HepG2 (cell line): ENCODE measurements around the gene FSCN2. TPM values are rescaled to one million over a fixed set of nuclear protein-coding genes. Genes with fewer than 3 reads are reported as not detected.

Source experiments
- AGO1 ChIP-seq: fragments of 200-400 bp; formaldehyde crosslinking; IDR thresholded peaks from 2 replicates; pipeline ENCODE4 v1.6.1; 2017; ENCODE audit warnings: mild to moderate bottlenecking, low read depth, low read length, moderate library complexity; ENCODE audit not compliant: poor library complexity, severe bottlenecking
- PITX1 ChIP-seq: sonication (generic); formaldehyde crosslinking; IDR thresholded peaks from 2 replicates; pipeline ENCODE4 v1.5.1; 2020; ENCODE audit warnings: mild to moderate bottlenecking, missing genetic modification reagents
- SOX13 ChIP-seq, 3 experiments: fragments of 450-650 bp in 1 of 3; sonication (generic) in 1 of 3; formaldehyde crosslinking in 1 of 3; IDR thresholded peaks in 2 of 3; conservative IDR thresholded peaks in 1 of 3; 2 replicates each; pipeline versions ENCODE4 v1.5.0 to v1.6.1; 2016 to 2020; ENCODE audit warnings: antibody characterized with exemption in 1 of 3, mild to moderate bottlenecking in 1 of 3, missing compliant biosample characterization in 1 of 3, missing genetic modification reagents in 1 of 3, moderate library complexity in 1 of 3
- TEAD2 ChIP-seq: sonication (generic); formaldehyde crosslinking; IDR thresholded peaks from 2 replicates; pipeline ENCODE4 v1.9.0; 2021; ENCODE audit warnings: missing genetic modification reagents
- ZBTB7B ChIP-seq: sonication (generic); formaldehyde crosslinking; IDR thresholded peaks from 2 replicates; pipeline ENCODE4 v1.4.0; 2020; ENCODE audit warnings: missing genetic modification reagents
- ZFP90 ChIP-seq: sonication (generic); formaldehyde crosslinking; IDR thresholded peaks from 2 replicates; pipeline ENCODE4 v1.8.0; 2022; ENCODE audit warnings: missing genetic modification reagents, mild to moderate bottlenecking, inconsistent platforms, borderline replicate concordance
- ZNF441 ChIP-seq: sonication (generic); formaldehyde crosslinking; IDR thresholded peaks from 2 replicates; pipeline ENCODE4 v1.7.0; 2021; ENCODE audit warnings: missing genetic modification reagents, borderline replicate concordance
- ZNF720 ChIP-seq: sonication (generic); formaldehyde crosslinking; IDR thresholded peaks from 2 replicates; pipeline ENCODE4 v1.4.0; 2020; ENCODE audit warnings: missing genetic modification reagents
- ZSCAN30 ChIP-seq: sonication (generic); formaldehyde crosslinking; IDR thresholded peaks from 2 replicates; pipeline ENCODE4 v1.5.0; 2020; ENCODE audit warnings: mild to moderate bottlenecking, missing genetic modification reagents
- polyA plus RNA-seq, 8 experiments: library from polyadenylated mRNA; depleted of rRNA in 3 of 8; stranded (reverse) in 7 of 8; unstranded in 1 of 8; fragments of >200 nt; fragmentation: Illumina TruSeq in 4 of 8; extraction: Trizol in 4 of 8; gene quantifications; 2 replicates each; pipeline versions ENCODE4 v1.2.1 to v1.2.3, GENCODE V29; 2011 to 2016; ENCODE audit warnings: low read depth in 4 of 8, missing spikeins in 1 of 8, mixed read lengths in 1 of 8; ENCODE audit not compliant: insufficient read depth in 1 of 8
- total RNA-seq, 5 experiments: library from RNA; depleted of rRNA; stranded (reverse); fragments of >200 nt; fragmentation: Illumina TruSeq; extraction: Trizol; gene quantifications; 2 replicates each; pipeline ENCODE4 v1.2.3, GENCODE V29; 2016; ENCODE audit warnings: low read depth in 1 of 5
- TF ChIP-seq, protein P1 (sequence below): sonication (generic); formaldehyde crosslinking; IDR thresholded peaks from 2 replicates; pipeline ENCODE4 v1.5.0; 2020; ENCODE audit warnings: mild to moderate bottlenecking, missing genetic modification reagents, borderline replicate concordance
- TF ChIP-seq, protein P2 (sequence below): sonication (generic); formaldehyde crosslinking; IDR thresholded peaks from 2 replicates; pipeline ENCODE4 v1.4.0; 2020; ENCODE audit warnings: missing genetic modification reagents; ENCODE audit errors: not compliant biosample characterization
- TF ChIP-seq, protein P3 (sequence below), 2 experiments: sonication (generic) in 1 of 2; formaldehyde crosslinking in 1 of 2; IDR thresholded peaks; 2 replicates each; pipeline versions ENCODE4 v1.5.1 to v1.6.1; 2011 to 2020; ENCODE audit warnings: borderline replicate concordance in 1 of 2, low read depth in 1 of 2, low read length in 1 of 2, mild to moderate bottlenecking in 1 of 2, missing genetic modification reagents in 1 of 2, moderate library complexity in 1 of 2
- TF ChIP-seq, protein P4 (sequence below): sonication (generic); formaldehyde crosslinking; IDR thresholded peaks from 2 replicates; pipeline ENCODE4 v1.5.1; 2020; ENCODE audit warnings: missing genetic modification reagents, mild to moderate bottlenecking, borderline replicate concordance
- TF ChIP-seq, protein P5 (sequence below): sonication (generic); formaldehyde crosslinking; IDR thresholded peaks from 2 replicates; pipeline ENCODE4 v1.4.0; 2020; ENCODE audit warnings: missing genetic modification reagents, mild to moderate bottlenecking, borderline replicate concordance

FSCN2 gene
- total and polyA plus RNA-seq, 2 of the 13 experiments (the other 11 are each of a cell fraction or from before 2014, with no cell fraction given): 0.09 TPM; not detected in 1

DNA sequence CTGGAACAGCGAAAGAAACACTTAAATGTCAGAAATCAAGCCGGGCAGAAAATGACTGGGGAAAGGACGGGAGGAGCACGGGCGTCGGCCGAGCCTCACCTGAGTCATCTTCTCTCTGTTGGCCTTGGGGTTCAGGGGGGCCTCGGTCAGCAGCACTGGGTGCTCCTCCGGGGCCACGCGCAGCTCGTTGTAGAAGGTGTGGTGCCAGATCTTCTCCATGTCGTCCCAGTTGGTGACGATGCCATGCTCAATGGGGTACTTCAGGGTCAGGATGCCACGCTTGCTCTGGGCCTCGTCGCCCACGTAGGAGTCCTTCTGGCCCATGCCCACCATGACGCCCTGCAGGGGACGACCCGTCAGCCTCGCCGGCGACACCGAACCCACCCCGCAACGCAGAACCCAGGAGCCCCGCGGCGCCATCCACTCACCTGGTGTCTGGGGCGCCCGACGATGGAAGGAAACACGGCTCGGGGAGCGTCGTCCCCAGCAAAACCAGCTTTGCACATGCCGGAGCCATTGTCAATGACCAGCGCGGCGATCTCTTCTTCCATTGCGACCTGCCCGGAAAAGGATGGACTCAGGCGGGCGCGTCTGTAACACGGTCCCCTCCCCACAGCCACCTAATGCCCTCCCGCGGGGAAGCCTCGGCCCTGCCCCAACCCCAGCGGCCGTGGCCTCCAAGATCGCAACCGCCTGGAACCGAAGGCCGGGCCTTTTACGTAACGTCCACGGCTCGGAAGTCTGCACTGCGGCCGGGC is 16.2 kb upstream of the FSCN2 start (continued):
- TF ChIP-seq, protein P1, sequence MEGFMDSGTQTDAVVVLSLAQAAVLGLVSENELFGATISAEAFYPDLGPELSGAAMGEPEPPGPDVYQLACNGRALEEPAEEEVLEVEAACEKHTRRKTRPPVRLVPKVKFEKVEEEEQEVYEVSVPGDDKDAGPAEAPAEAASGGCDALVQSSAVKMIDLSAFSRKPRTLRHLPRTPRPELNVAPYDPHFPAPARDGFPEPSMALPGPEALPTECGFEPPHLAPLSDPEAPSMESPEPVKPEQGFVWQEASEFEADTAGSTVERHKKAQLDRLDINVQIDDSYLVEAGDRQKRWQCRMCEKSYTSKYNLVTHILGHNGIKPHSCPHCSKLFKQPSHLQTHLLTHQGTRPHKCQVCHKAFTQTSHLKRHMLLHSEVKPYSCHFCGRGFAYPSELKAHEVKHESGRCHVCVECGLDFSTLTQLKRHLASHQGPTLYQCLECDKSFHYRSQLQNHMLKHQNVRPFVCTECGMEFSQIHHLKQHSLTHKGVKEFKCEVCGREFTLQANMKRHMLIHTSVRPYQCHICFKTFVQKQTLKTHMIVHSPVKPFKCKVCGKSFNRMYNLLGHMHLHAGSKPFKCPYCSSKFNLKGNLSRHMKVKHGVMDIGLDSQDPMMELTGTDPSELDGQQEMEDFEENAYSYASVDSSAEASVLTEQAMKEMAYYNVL: 0 out of 2 replicates have a peak, but pooled peaks have one; percentile 46
- no peak for TF ChIP-seq ZSCAN30
- TF ChIP-seq ZNF441 (CRISPR knock-in tag): no peak
- no peak for TF ChIP-seq ZNF720
- no peak for TF ChIP-seq SOX13 (IDR thresholded peaks at IDR 0.05)
- no peak for TF ChIP-seq SOX13 (CRISPR knock-in tag; conservative IDR thresholded peaks at IDR 0.05 in 1 of 2, IDR thresholded peaks at IDR 0.05 in 1 of 2)
- no peak for TF ChIP-seq ZBTB7B (CRISPR knock-in tag)
- TF ChIP-seq, protein P2, sequence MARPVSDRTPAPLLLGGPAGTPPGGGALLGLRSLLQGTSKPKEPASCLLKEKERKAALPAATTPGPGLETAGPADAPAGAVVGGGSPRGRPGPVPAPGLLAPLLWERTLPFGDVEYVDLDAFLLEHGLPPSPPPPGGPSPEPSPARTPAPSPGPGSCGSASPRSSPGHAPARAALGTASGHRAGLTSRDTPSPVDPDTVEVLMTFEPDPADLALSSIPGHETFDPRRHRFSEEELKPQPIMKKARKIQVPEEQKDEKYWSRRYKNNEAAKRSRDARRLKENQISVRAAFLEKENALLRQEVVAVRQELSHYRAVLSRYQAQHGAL (CRISPR knock-in tag): peak; percentile 11
- TF ChIP-seq, protein P3, sequence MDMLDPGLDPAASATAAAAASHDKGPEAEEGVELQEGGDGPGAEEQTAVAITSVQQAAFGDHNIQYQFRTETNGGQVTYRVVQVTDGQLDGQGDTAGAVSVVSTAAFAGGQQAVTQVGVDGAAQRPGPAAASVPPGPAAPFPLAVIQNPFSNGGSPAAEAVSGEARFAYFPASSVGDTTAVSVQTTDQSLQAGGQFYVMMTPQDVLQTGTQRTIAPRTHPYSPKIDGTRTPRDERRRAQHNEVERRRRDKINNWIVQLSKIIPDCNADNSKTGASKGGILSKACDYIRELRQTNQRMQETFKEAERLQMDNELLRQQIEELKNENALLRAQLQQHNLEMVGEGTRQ (IDR thresholded peaks at IDR 0.05; ENCODE audit: low read depth, low read length): no peak
- TF ChIP-seq, protein P3 (CRISPR knock-in tag; IDR thresholded peaks at IDR 0.05; ENCODE audit: borderline replicate concordance): no peak
- no peak; the same call in 1 of the 2 replicates for TF ChIP-seq PITX1 (CRISPR knock-in tag)
- no peak for TF ChIP-seq TEAD2 (CRISPR knock-in tag)
- TF ChIP-seq, protein P4, sequence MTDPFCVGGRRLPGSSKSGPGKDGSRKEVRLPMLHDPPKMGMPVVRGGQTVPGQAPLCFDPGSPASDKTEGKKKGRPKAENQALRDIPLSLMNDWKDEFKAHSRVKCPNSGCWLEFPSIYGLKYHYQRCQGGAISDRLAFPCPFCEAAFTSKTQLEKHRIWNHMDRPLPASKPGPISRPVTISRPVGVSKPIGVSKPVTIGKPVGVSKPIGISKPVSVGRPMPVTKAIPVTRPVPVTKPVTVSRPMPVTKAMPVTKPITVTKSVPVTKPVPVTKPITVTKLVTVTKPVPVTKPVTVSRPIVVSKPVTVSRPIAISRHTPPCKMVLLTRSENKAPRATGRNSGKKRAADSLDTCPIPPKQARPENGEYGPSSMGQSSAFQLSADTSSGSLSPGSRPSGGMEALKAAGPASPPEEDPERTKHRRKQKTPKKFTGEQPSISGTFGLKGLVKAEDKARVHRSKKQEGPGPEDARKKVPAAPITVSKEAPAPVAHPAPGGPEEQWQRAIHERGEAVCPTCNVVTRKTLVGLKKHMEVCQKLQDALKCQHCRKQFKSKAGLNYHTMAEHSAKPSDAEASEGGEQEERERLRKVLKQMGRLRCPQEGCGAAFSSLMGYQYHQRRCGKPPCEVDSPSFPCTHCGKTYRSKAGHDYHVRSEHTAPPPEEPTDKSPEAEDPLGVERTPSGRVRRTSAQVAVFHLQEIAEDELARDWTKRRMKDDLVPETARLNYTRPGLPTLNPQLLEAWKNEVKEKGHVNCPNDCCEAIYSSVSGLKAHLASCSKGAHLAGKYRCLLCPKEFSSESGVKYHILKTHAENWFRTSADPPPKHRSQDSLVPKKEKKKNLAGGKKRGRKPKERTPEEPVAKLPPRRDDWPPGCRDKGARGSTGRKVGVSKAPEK (CRISPR knock-in tag): peak; percentile 48; the same call in 1 of the 2 replicates
- TF ChIP-seq, protein P5, sequence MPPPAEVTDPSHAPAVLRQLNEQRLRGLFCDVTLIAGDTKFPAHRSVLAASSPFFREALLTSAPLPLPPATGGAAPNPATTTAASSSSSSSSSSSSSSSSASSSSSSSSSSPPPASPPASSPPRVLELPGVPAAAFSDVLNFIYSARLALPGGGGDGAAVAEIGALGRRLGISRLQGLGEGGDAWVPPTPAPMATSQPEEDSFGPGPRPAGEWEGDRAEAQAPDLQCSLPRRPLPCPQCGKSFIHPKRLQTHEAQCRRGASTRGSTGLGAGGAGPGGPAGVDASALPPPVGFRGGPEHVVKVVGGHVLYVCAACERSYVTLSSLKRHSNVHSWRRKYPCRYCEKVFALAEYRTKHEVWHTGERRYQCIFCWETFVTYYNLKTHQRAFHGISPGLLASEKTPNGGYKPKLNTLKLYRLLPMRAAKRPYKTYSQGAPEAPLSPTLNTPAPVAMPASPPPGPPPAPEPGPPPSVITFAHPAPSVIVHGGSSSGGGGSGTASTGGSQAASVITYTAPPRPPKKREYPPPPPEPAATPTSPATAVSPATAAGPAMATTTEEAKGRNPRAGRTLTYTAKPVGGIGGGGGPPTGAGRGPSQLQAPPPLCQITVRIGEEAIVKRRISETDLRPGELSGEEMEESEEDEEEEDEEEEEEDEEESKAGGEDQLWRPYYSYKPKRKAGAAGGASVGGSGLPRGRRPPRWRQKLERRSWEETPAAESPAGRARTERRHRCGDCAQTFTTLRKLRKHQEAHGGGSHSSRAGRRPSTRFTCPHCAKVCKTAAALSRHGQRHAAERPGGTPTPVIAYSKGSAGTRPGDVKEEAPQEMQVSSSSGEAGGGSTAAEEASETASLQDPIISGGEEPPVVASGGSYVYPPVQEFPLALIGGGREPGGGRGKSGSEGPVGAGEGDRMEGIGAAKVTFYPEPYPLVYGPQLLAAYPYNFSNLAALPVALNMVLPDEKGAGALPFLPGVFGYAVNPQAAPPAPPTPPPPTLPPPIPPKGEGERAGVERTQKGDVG (CRISPR knock-in tag): no peak; the same call in 1 of the 2 replicates
- TF ChIP-seq AGO1: peak; percentile 7
- TF ChIP-seq ZFP90 (CRISPR knock-in tag): 0 out of 2 replicates have a peak, but pooled peaks have one; percentile 25
